GF-D8 (cell line): ENCODE data around the gene SPINT1.
"Not testable (repeated sequence)": the region's sequence is repeated elsewhere in the genome, so short reads cannot be mapped to it uniquely, and the experiment has no call there.

Experiments used
- DNase-seq: peaks from one replicate; lab custom pipeline; 2025; lab: John Stamatoyannopoulos, UW

The SPINT1 gene

GRCh38 chr15:40858706-40859105 is 14.9 kb downstream of the SPINT1 start:
- DNase-seq, result no peak

GRCh38 chr15:40859206-40859851 is 15.5 kb downstream of the SPINT1 start:
- peak; percentile 15 for DNase-seq

DNA sequence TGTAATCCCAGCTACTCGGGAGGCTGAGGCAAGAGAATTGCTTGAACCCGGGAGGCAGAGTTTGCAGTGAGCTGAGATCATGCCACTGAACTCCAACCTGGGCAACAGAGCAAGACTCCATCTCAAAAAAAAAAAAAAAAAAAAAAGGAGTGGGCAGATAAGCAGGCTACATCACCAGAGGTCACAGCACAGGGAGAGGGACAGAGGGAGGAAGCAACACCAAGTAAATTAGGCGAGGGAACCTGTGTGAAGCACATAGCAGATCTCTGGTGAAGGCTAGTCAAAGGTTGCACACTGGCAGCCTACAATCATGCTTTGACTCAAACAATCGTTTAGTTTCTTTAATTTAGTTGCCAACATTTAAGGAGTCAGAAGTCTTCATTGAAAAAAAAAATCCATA is 17.3 kb downstream of the SPINT1 start:
- DNase-seq, result not testable (repeated sequence)

- no peak for DNase-seq
Observed at GRCh38 chr15:40863660-40864270, 19.9 kb downstream of the SPINT1 start.

- DNase-seq, result no peak
Observed at GRCh38 chr15:40867199-40867598, 23.4 kb downstream of the SPINT1 start.

GRCh38 chr15:40869686-40870085 is 25.8 kb downstream of the SPINT1 start:
- no peak for DNase-seq

DNA sequence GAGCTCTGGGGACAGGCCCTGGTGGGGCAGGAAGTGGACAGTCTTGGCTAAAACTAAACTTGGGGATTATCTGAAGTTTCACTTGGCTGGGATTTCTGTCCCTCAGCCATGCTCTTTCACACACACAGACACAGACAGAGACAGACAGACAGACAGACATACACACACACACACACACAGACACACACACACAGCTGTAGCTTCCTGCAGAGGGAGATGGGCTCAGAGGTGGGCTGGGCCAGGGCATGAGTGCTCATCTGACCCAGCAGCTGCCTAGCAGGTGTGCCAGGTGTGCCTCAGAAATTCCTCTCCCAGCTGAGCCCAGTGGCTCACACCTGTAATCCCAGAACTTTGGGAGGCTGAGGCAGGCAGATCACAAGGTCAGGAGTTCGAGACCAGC is 26.9 kb downstream of the SPINT1 start:
- DNase-seq, result no peak

- no peak for DNase-seq
Observed at GRCh38 chr15:40871749-40872617, 28.1 kb downstream of the SPINT1 start.

DNA sequence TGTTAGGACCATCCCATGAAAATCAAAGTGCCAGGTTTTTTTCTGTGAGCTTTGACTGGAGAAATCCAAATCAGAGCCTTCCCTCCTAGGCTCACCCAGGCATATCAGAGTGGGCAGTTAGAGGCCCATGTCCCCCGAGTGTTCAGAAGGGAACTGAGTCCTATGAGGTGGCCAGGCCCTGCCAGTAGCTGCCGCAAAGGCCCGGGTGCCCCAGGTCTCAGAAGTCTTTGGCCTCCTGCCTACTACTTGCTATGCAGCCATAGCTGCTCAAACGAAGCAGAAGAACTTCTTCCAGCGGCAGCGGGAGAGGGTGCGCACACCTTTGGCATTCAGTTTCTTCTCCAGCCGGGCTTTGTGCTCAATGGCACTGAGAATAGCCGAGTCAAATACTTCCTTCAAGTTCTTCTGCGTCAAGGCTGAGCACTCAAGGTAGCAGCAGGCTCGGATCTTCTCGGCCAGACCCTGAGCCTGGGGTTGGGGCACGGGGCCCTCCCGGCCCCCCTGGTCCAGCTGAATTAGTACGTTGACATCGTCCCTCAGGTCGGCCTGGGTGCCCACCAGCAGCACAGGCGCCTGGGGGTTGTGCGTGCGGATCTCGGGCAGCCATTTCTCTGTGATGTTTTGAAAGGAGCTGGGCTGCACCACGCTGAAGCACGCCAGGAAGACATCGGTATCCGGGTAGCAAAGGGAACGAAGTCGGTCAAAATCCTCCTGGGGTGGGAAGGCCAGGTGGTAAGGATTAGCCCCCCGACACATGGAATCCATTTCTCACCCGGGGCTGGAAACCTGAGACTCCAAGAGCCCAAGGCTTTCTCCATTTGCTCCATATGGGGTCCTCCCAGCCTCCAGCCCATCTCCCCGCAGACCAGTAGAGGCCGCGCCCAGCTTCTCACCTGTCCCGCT is 29.2 kb downstream of the SPINT1 start:
- DNase-seq, result no peak

DNA sequence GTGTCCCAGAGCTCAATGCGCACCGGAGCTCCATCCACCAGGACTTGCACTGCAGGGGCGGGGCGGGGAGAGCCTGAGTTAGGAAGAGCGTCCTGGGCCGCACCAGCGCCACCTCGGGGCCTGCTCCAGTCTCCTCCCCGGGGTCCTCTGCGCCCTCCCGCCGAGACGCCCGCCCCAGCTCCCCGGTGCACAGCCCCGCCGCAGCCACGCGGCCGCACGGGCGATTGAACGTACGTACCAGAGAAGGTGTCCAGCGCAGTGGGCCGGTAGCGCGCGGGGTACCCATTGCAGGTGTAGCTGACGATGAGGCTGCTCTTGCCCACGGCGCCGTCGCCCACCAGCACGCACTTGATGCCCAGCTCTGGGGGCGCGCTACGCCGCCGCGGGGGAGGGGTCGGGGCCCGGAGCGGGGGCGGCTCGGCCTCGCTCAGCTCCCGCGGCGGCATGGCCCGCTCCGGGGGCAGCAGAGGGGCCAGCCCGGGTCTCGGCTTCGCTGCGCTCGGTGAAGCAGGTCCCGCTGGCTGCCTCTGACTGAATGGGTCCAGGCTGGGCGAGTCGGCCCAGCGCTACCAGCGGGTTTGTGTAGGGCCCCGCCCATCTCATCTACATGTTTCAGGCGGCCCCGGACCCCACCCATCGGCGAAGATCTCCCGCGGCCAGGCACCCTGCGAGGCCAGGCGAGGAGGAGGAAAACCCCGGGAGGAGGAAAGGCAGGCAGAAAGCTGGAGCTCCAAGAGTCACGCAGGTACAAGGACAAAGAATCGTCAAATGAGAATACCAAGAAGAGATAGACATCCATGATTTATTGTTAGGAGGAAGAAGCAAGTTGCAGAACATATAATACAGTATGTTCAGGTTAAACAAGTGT is 30.1 kb downstream of the SPINT1 start, which contains the start of gene RHOV:
Gene RHOV (minus strand): TSS at position 541 of the 868 bp plus-strand sequence. CDS start 95 bp downstream, at position 446.
- DNase-seq, result no peak

- DNase-seq, result no peak
Observed at GRCh38 chr15:40875991-40876730, 32.3 kb downstream of the SPINT1 start.

- no peak for DNase-seq
Observed at GRCh38 chr15:40877694-40878093, 33.8 kb downstream of the SPINT1 start.

DNA sequence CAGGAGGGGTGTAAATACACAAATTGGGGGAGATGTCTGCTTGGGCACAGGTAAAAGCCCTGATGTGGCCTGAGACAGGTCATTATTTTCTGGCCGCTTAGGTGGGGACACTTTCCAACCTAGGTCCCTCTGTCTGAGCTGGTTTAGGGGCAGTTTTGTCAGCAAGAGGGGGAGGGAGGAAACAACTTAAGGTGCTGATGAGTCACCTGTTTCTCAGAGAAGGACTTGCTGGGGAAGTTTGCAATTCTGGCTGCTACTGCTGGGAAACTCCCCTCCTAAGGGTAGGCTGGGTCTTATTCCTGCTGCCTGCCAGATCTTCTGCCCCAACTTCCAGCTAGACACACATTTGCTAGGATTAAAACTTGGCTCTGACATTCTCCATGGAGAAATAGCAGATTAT is 34.9 kb downstream of the SPINT1 start:
- DNase-seq, result no peak

GRCh38 chr15:40879609-40880008 is 35.8 kb downstream of the SPINT1 start:
- DNase-seq, result no peak

GRCh38 chr15:40881351-40881750 is 37.5 kb downstream of the SPINT1 start:
- no peak for DNase-seq

DNA sequence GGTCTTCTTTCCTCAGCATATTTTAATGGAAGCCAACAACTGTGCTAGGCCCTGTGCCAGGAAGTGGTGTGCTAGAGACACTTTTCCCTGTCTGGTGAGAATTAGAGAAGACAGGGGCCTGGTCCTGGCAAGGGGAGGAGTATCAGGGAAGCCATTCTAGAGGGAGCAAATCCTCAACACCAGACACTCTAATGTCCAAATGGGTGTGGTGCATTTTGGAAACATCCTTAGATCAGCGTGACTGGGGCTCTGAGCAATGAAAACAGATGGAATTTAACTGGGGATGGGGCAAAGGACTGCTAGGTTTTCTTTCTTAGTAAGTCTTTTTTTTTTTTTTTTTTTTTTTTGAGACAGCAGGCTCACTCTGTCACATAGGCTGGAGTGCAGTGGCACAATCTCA is 42.7 kb downstream of the SPINT1 start:
- DNase-seq, result no peak

DNA sequence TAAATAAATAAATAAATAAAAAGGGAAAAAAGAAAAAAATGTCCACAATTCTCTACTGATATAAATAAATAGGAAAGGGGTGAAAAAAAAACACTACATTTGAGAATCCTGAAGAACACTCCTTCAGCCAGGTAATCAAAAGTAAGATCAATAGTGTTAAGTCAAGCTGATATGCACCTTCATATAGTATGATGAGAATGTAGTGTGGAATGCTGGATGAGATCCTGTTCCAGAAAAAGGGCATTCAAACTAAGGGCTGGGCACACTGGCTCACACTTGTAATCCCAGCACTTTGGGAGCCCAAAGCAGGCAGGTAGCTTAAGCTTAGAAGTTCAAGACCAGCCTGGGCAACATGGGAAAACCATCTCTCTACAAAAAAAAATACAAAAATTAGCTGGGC is 45.3 kb downstream of the SPINT1 start:
- DNase-seq, result no peak

- DNase-seq, result no peak
Observed at GRCh38 chr15:40891138-40891537, 47.3 kb downstream of the SPINT1 start.

GRCh38 chr15:40891810-40892446 is 48.1 kb downstream of the SPINT1 start:
- no peak for DNase-seq
